ENCODE results near the gene ATP6V1C2.

Gene ATP6V1C2

DNA sequence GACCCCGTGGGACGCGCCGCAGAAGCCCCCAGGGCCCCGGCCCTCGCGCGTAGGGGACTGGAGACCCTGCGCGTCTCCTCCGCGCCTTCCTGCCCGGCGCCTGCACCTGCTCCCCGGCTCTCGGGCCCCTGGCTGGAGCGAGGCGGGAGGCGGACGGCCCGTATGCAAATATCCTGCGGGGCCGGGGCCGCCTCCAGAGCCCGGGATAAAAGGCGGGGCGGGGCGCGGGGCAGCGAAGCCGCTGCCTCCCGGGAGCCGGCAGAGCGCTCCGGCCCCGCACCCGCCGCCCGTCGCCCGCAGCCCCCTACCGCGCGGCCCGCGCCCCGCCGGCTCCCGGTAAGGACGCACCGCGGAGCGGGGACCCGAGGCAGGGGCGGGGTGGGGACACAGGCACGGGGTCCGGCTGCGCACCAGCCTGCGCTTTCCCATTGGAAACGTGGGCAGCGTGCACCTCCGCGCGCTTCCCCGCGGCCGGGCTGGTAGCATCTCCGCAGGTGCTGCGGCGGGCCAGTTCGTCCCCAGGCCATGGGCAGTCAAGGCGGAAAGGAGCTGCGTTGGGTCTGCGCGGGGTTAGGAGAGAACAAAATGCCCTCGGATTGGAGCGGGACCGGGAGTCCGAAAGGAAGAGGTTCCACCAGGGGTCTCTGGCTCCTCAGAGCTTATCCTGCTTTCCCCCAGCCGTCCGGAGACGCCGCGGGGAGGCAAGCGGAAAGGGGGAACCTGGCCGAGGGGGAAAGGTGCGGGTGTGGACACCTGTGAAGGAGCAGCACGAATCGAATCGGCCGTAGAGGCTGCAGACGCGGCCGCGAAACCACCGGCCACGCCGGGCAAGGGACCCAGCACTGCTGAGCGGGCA, at the start of gene ATP6V1C2:
Gene ATP6V1C2 (plus strand): TSS at position 235 of the 856 bp plus-strand sequence. CDS start 1,220 bp downstream, outside the sequence.
- no peak for DNase-seq

DNA sequence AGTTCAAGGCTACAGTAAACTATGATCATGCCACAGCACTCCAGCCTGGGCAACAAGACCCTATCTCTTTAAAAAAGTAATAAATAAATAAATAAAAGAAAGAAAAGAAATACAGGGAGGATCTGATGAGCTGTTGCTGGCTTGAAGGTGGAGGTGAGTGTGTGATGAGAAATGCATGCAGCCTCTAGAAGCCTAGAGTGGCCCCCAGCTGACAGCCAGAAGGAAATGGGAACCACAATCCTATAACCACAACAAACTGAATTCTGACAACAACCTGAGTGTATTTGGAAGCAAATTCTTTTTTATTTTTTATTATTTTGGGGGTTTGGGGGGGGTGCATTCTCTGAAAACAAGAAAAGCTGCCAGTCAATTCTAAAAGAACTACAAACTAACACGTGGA, 46.3 kb upstream of the ATP6V1C2 start:
- DNase-seq = peak in 1 of 2 donors; percentile 12

GRCh38 chr2:10678225-10678624, 43.2 kb upstream of the ATP6V1C2 start:
- no peak for DNase-seq

- DNase-seq = no peak
These were observed 41.2 kb upstream of the ATP6V1C2 start for GRCh38 chr2:10680214-10680613.

DNA sequence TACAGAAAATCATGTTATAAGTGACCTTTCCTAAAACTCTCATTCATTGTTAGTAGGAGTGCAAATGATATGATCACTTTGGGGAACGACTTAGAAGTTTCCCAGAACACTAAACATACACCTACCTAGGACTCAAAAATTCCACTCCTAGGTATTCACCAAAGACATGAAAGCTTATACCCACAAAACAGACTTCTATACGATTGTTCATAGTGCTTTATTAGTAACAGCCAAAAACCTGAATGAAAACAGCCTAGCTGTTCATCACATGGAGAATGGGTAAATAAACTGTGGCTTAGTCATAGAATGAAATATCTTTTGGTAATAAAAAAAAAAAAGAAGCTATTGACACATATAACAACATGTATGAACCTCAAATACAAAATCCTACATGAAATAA, 40.5 kb upstream of the ATP6V1C2 start:
- no peak for DNase-seq

DNA sequence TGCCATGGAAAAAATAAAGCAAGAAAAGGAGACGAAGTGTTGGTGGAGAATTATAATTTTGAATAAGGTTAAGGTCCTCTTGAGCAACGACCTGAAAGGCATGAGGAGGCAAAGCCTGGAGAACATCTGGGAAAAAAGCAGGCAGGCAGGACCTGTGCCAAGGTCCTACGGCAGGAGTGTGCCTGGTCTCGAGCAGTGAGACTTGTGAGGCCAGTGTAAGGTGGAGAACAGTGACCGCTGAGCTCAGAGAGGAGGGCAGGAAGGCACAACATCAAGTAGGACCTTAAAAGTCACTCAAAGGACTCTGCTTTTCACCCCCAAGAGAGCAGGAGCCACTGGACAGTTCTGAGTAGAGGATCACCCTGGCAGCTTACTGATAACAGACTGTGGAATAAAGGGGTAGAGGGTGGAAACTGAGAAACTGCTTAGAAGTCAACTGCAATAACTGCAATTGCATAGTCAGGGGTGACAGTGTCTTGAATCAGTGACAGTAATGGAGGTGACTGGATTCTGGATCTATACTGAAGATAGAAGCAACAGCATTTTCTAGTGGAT, 35.2 kb upstream of the ATP6V1C2 start:
- DNase-seq = no peak

DNA sequence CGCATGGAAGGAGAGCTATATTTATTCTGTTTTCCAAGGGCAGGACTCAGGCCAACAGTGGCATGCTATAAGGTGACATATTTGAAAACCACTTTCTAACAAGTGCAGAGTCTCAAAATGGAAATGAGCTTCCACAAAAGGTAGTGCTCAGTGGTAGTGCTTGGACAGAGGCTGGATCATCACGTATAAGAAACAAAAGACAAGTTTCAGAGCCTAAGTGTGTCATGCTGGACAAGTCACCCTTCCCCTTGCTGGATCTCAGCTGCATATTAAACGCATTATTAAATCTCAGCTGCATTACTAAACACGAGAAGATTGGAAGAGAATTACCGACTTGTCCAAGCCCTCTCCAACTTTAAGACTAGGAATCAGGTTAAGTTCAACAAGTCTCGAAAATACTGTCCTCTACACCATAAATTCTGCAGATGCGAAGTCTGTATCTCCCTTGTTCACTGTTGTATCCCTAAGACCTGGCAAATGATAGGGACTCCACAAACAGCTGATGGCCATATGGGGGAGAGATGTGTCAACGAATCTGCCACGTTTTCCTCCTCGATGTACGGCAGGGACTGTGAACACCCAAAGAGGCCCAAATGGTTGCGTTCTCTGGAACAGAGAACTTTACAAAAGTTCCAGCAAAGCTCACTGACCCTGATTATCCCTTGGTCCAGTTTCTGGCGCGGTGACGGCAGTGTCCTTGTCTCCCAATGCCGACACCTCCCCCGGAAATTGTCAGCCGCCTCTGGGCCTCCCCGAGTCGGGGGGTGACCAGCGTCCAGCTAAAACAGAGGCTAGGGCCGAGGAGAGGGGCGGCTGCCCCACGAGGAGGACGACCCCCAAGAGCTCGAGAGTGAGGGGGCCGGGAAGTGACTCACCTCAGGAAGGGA, 32.3 kb upstream of the ATP6V1C2 start:
- no peak for DNase-seq

- DNase-seq = no peak
These were observed 29.9 kb upstream of the ATP6V1C2 start for GRCh38 chr2:10691521-10691920.

DNA sequence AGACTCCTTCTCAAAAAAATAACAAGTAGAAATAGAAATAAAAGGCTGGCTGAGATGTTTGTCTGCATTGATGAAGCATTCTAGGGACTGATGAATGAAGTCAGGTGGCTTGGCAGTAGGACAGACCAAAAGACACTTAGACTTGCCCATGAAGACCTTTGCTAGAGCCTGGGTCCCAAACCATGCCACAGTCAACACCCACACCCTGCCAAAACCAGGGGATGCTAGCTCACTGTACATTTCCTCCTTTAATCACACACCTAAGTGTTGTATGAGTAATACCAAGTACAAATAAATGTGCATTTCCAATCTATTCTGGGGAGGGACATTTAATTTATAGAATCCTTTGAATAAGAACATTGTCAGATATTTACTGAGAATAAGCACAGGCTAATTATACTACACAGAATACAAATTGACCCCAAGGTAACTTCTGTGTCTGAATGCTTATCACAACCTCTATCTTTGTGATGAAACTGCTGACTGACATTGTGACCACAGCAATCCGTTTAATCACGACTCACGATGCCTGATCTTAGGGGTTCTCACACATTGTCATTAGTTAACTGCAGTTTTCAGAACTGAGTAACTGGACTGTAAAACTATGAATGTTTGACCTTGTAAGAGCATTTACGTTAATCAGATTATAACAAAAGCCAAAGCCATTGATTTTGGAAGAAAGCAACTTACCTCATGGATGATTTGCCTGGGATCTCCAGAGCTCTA, 21.2 kb upstream of the ATP6V1C2 start:
- no peak for DNase-seq

DNA sequence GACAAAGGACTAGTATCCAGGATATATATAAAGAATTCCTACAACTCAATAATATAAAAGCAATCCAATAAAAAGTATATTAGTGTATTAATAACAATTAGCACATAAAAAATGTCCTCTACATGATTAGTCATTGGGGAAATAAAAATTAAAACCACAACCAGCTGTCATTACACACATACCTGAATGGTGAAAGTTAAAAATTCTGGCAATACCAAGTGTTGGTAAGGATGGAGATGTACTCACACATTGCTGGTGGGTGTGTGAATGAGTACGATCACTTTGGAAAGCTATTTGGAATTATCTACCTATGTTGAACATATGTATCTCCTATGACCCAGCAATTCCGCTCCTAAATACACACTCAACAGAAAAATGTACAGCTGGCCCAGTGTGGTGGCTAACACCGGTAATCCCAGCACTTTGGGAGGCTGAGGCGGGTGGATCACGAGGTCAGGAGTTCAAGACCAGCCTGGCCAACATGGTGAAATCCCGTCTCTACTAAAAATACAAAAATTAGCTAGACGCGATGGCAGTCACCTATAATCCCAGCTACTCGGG, 17.3 kb upstream of the ATP6V1C2 start:
- DNase-seq = no peak

- no peak for DNase-seq
These were observed 15.4 kb upstream of the ATP6V1C2 start for GRCh38 chr2:10706033-10706432.

DNA sequence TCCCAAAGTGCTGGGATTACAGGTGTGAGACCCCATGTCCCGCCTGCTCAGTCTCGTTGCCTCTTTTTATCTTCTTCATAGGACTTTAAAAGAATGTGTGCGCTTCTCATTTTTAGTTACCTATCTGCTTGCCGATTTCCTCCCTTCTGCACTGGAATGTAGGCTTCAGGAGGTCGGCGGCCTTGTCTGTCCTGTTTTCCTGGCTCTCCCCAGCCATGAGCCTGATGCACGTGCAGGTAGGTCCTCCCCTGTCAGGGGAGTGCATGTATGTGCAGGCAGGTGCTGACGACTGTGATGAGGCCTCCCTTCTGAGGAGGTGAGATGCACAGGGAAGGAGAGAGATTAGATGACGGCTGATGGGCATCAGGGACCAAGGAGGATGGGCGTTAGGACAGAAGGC, 13.6 kb upstream of the ATP6V1C2 start:
- no peak for DNase-seq

DNA sequence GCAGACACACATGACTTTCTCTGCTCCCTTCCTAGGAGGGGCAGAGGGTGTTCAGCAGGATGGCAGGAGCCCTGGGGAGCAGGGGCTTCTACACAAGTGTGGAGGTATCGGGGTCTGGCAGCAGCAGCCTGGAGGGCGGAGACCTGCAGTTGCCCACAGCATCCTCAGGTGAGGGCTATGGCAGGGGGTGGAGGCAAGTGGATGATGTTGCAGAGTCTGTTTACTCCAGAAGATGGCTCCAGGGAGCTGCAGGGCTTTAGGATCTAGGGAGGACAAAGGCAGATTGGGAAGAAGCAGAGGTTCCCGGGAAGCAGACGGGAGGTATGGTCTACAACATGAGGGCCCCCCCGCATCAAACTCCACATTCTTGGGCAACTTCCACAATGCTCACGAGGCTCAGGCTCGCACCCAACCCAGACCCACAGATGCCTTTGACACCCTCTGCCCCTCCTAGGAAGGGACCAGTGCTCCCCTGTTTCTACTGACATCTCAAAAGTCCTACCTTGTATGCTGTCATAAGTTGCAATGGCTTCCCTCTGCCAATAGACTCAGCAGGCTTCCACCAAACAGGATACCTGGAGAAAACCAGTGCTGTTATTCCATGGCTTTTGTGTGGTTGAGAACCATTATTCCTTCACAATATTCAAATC, 12.0 kb upstream of the ATP6V1C2 start:
- no peak for DNase-seq

GRCh38 chr2:10712185-10712809, 9.1 kb upstream of the ATP6V1C2 start:
- DNase-seq = no peak

- no peak for DNase-seq
These were observed 4.8 kb upstream of the ATP6V1C2 start for GRCh38 chr2:10716581-10716980.

GRCh38 chr2:10717628-10718027, 3.8 kb upstream of the ATP6V1C2 start:
- DNase-seq = no peak

DNA sequence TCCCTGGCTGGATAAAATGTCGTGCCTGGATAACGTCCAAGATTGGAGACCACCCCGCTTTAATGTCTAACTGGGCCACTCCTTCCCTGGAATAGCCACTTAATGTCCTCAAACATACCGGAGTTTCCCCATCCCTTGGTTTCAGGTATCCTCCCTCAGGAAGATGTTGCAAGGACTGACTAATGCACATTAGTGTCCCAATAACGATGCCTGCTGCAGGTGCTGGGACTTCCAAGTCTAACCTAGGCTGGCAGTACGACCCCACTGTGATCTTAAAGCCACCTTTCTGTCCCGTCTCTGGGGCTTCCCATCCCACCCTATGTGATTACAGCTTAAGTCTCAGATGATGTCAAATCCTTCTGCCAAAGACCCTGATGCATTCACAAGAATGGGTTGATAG, 1.1 kb upstream of the ATP6V1C2 start:
- DNase-seq = no peak

DNA sequence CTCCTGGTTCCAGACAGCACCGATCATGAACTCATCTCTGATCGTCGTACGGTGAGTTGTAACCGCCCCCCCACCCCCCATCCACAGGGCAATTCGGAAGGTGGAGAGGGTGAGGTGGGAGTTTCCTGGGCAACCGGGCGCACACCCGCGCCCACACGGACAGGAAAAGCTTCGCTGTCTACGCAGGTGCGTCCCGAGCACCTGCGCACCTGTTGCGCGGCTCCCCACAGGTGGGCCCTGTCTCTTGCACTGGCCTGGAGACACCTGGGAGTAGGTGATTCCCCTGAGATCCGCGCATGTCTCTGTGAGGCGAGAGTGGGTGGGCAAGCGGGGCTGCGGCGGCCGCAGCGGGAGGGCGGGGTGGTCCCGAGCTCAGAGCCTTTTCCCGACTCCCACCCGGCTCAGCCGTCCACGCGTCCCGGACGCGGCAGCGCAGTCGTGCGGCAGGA, 459 bp upstream of the ATP6V1C2 start:
- DNase-seq = peak in 1 of 2 donors; percentile 11

DNA sequence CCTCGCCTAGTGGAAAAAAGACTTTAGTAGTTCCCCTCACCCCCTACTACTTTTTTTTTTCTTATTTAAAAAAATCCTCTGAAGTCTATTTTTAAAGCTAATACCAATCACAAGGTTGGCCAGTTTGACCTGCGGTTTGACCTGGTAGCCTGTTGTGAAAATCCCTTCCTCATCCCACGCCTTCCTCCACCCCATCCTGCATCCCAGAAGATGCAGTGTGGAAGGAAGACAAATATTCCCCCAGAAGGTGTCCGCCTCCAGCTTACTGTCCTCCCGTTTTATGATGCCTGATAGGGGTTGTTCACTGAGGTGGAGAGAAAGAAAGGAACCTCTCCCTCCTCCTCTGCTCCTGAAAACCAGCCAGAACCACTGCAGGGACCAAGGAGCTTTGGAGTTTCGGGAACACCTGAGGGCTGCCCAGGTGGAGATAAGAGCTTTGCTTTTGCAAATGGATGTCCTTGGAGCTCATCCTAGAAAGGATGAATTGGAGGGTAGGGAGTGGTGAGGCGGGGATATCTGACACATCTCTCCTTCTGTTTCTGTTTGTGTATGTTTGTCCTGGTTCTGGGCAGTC, 909 bp downstream of the ATP6V1C2 start:
- DNase-seq = no peak

GRCh38 chr2:10732924-10733565, 11.6 kb downstream of the ATP6V1C2 start:
- no peak for DNase-seq

DNA sequence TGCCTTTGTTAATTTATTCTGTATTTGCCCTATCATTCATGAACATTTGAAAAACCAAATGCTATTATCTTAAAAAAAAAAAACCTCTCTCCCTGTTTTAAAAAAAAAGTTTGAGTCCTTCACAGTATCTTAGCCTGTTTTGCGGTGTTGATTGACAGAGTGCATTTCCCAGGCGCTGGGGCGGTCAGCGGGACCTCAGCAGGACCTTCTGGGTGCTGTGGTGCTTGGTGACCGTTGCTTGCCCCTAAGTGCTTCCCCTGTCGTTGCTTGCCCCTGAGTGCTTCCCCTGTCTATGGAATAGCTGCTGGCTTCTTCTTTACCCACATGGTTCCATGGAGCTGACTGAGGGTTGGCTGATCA, 12.1 kb downstream of the ATP6V1C2 start:
- DNase-seq = no peak

Data from CD4-positive, alpha-beta T cell treated with Interleukin-1 beta for 1 hour (primary cell).